Psoas muscle (tissue), 8 donors: ENCODE results near the gene JUP. TPM values are rescaled to one million over a fixed set of nuclear protein-coding genes. Genes with fewer than 3 reads are reported as not detected.

Experiments used
- ATAC-seq, 4 donors: fragments of 200-7000 bp; cut with Tn5 transposase; one replicate each; pipeline ENCODE4 v1.9.1; 2020; ENCODE audit warnings: moderate library complexity in 3 of 4, mild to moderate bottlenecking in 2 of 4
- DNase-seq, 2 donors: peaks; one replicate each; pipeline ENCODE4 v3.0.0-alpha.2; 2020
- H3K27ac ChIP-seq: fragments of 200-600 bp; one replicate; pipeline ENCODE4 v1.8.0; 2022
- H3K27me3 ChIP-seq, 3 donors: fragments of 200-600 bp in 1 of 3; one replicate each; pipeline versions ENCODE4 v1.6.1 to v1.8.0; 2013 to 2022; ENCODE audit warnings: low read length in 2 of 3, mild to moderate bottlenecking in 2 of 3, moderate library complexity in 1 of 3; ENCODE audit not compliant: insufficient read depth in 3 of 3
- H3K36me3 ChIP-seq, 2 donors: fragments of 200-600 bp in 1 of 2; one replicate each; pipeline versions ENCODE4 v1.6.1 to v1.8.0; 2013 to 2022; ENCODE audit warnings: low read depth in 1 of 2, mild to moderate bottlenecking in 1 of 2, moderate library complexity in 1 of 2; ENCODE audit not compliant: insufficient read depth in 1 of 2
- H3K4me1 ChIP-seq: fragments of 200-600 bp; one replicate; pipeline ENCODE4 v1.8.0; 2022
- H3K4me3 ChIP-seq: fragments of 200-600 bp; one replicate; pipeline ENCODE4 v1.8.0; 2022; ENCODE audit warnings: mild to moderate bottlenecking
- H3K9me3 ChIP-seq: fragments of 200-600 bp; one replicate; pipeline ENCODE4 v1.8.0; 2022
- CTCF ChIP-seq: fragments of 200-600 bp; IDR thresholded peaks from one replicate; pipeline ENCODE4 v1.8.0; 2022; ENCODE audit warnings: antibody characterized with exemption
- WGBS, 3 donors: extraction: QIAGEN DNeasy Blood & Tissue Kit; methylation state at CpG; one replicate each; pipeline versions ENCODE4 v1.1.6 to v1.1.7; 2013; 5-methylcytosine and 5-hydroxymethylcytosine counted together
- intact Hi-C, 2 donors: fragments of 100-400 bp; cut with DNase I; formaldehyde crosslinking; loops; one replicate each; pipeline versions ENCODE4 v1.11.0 to v1.14.2; 2022
- polyA plus RNA-seq, 3 donors: library from polyadenylated mRNA; stranded (reverse); fragments of 200-250 nt; gene quantifications; one replicate each; pipeline ENCODE4 v1.2.3, GENCODE V29; 2013
- total RNA-seq, 4 donors: library from RNA; stranded (reverse); fragmentation: NEBNext Ultra II Directional in 2 of 4; extraction: Animal tissue kit (Norgen Biotek cat#: 25700) in 2 of 4; gene quantifications; one replicate each; pipeline versions ENCODE4 v1.2.1 to v1.2.4, GENCODE V29; 2021 to 2023
- donor health status: healthy with polysubstance abuse.
- donor health status: DM: no; HTN: no; CAD: no; lungs with moderate emphysema.
- donor health status: Bipolar disorder and iron deficiency.
- donor health status: healthy.
- donor health status: DM: yes; HTN: yes; CAD: no.
- donor health status: DM: no; HTN: no; CAD: no.
- donor health status: DM: no; HTN: no; CAD: no.
- donor health status: DM: yes; HTN: yes; CAD: no.

The JUP gene
- total and polyA plus RNA-seq, 7 donors: 9.4 to 55.0 (median 30.3) TPM

- Histone ChIP-seq H3K36me3 (peaks cover 3 to 60% of the 10 kb centered on the region in 2 donors), H3K27ac (no peak overlapping the region), H3K4me1 (no peaks in the 10 kb centered on the region), H3K4me3 (no peak overlapping the region), H3K9me3 (no peaks in the 10 kb centered on the region), H3K27me3 (no peaks in the 10 kb centered on the region)
- peak in 1 of 4 donors; percentile 14 for ATAC-seq
- intact Hi-C loops: no loop called here
- 82 to 90% (median 85%) methylated on average over 19 of the region's 19 CpGs for WGBS, 3 donors
- DNase-seq: peak in 1 of 2 donors; percentile 31
- TF ChIP-seq CTCF: no peak
Observed at GRCh38 chr17:41825175-41825845, 38.8 kb upstream of the JUP start.

- TF ChIP-seq CTCF: no peak
- ATAC-seq (no peak), DNase-seq (no peak)
- intact Hi-C loops: no loop called here
- H3K4me3 ChIP-seq: no peak overlapping the region
- no peak overlapping the region for H3K27ac ChIP-seq
- H3K27me3 ChIP-seq: no peaks in the 10 kb centered on the region
- peaks cover 0 to 50% of the 10 kb centered on the region in 2 donors for H3K36me3 ChIP-seq
- 47 to 60% (median 48%) methylated on average over 7 of the region's 7 CpGs for WGBS, 3 donors
- H3K9me3 ChIP-seq: no peaks in the 10 kb centered on the region
- no peaks in the 10 kb centered on the region for H3K4me1 ChIP-seq
Observed at GRCh38 chr17:41824086-41824485, 37.6 kb upstream of the JUP start.

- H3K27ac ChIP-seq: no peak overlapping the region
- H3K9me3 ChIP-seq: no peaks in the 10 kb centered on the region
- no peak overlapping the region for H3K4me3 ChIP-seq
- intact Hi-C loops: loop anchor here in 1 of 2 donors (1.0 kb wide), 1 partner anchor 20 kb away; no protein-coding TSS in a partner anchor
- ATAC-seq (no peak), DNase-seq (peak in 1 of 2 donors; percentile 26)
- no peak for TF ChIP-seq CTCF
- H3K4me1 ChIP-seq: no peaks in the 10 kb centered on the region
- peaks cover 0 to 45% of the 10 kb centered on the region in 2 donors for H3K36me3 ChIP-seq
- H3K27me3 ChIP-seq: no peaks in the 10 kb centered on the region
- WGBS, 3 donors: 79 to 88% (median 79%) methylated on average over 7 of the region's 7 CpGs
Observed at GRCh38 chr17:41823580-41823979, 37.1 kb upstream of the JUP start.

- H3K36me3 ChIP-seq: peaks cover 0 to 40% of the 10 kb centered on the region in 2 donors
- TF ChIP-seq CTCF: no peak
- no peaks in the 10 kb centered on the region for H3K9me3 ChIP-seq
- H3K27me3 ChIP-seq: no peaks in the 10 kb centered on the region
- H3K27ac ChIP-seq: no peak overlapping the region
- intact Hi-C loops: loop anchor here in 1 of 2 donors (1.0 kb wide), 1 partner anchor 20 kb away; no protein-coding TSS in a partner anchor
- DNase-seq (no peak), ATAC-seq (no peak)
- no peak overlapping the region for H3K4me3 ChIP-seq
- 90 to 95% (median 91%) methylated on average over 1 of the region's 1 CpG for WGBS, 3 donors
- H3K4me1 ChIP-seq: no peaks in the 10 kb centered on the region
Observed at GRCh38 chr17:41823141-41823524, 36.6 kb upstream of the JUP start.
